ENCODE results near the gene DNAJC3. TPM values are rescaled to one million over a fixed set of nuclear protein-coding genes. Genes with fewer than 3 reads are reported as not detected.

Gene DNAJC3
- total and polyA plus RNA-seq, 4 donors, result 32.0 to 121 (median 37.1) TPM

GRCh38 chr13:95671597-95671996 is 5.3 kb upstream of the DNAJC3 start:
- 98% methylated on average over 5 of the region's 5 CpGs for WGBS
- no peak overlapping the region for H3K27ac ChIP-seq (ENCODE audit: low read depth in 1 of 2, low read length in 2 of 2)
- peaks cover 2 to 6% (median 3%) of the 10 kb centered on the region in 4 donors for H3K36me3 ChIP-seq (ENCODE audit: control insufficient read depth in 4 of 4, insufficient read depth in 3 of 4, low read depth in 1 of 4, low read length in 3 of 4)
- H3K4me1 ChIP-seq (ENCODE audit: control insufficient read depth in 4 of 4, insufficient read depth in 4 of 4, low read length in 3 of 4), result peaks cover 0 to 7% (median 1%) of the 10 kb centered on the region in 4 donors
- DNase-seq (ENCODE audit: low spot score), result no peak
- no peak overlapping the region for H3K9ac ChIP-seq (ENCODE audit: low read depth in 1 of 2, low read length in 2 of 2)
- H3K27me3 ChIP-seq (ENCODE audit: control insufficient read depth in 4 of 4, insufficient read depth in 4 of 4, low read length in 3 of 4), result no peaks in the 10 kb centered on the region
- TF ChIP-seq FOXA2 (IDR thresholded peaks at IDR 0.05), result no peak
- TF ChIP-seq, protein P1, sequence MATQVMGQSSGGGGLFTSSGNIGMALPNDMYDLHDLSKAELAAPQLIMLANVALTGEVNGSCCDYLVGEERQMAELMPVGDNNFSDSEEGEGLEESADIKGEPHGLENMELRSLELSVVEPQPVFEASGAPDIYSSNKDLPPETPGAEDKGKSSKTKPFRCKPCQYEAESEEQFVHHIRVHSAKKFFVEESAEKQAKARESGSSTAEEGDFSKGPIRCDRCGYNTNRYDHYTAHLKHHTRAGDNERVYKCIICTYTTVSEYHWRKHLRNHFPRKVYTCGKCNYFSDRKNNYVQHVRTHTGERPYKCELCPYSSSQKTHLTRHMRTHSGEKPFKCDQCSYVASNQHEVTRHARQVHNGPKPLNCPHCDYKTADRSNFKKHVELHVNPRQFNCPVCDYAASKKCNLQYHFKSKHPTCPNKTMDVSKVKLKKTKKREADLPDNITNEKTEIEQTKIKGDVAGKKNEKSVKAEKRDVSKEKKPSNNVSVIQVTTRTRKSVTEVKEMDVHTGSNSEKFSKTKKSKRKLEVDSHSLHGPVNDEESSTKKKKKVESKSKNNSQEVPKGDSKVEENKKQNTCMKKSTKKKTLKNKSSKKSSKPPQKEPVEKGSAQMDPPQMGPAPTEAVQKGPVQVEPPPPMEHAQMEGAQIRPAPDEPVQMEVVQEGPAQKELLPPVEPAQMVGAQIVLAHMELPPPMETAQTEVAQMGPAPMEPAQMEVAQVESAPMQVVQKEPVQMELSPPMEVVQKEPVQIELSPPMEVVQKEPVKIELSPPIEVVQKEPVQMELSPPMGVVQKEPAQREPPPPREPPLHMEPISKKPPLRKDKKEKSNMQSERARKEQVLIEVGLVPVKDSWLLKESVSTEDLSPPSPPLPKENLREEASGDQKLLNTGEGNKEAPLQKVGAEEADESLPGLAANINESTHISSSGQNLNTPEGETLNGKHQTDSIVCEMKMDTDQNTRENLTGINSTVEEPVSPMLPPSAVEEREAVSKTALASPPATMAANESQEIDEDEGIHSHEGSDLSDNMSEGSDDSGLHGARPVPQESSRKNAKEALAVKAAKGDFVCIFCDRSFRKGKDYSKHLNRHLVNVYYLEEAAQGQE (IDR thresholded peaks at IDR 0.05), result no peak
- no peak for TF ChIP-seq TAF1 (conservative IDR thresholded peaks at IDR 0.05)
- TF ChIP-seq, protein P2, sequence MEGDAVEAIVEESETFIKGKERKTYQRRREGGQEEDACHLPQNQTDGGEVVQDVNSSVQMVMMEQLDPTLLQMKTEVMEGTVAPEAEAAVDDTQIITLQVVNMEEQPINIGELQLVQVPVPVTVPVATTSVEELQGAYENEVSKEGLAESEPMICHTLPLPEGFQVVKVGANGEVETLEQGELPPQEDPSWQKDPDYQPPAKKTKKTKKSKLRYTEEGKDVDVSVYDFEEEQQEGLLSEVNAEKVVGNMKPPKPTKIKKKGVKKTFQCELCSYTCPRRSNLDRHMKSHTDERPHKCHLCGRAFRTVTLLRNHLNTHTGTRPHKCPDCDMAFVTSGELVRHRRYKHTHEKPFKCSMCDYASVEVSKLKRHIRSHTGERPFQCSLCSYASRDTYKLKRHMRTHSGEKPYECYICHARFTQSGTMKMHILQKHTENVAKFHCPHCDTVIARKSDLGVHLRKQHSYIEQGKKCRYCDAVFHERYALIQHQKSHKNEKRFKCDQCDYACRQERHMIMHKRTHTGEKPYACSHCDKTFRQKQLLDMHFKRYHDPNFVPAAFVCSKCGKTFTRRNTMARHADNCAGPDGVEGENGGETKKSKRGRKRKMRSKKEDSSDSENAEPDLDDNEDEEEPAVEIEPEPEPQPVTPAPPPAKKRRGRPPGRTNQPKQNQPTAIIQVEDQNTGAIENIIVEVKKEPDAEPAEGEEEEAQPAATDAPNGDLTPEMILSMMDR (IDR thresholded peaks at IDR 0.05; ENCODE audit: low read depth, low read length, missing input control), result no peak
- TF ChIP-seq, protein P3, sequence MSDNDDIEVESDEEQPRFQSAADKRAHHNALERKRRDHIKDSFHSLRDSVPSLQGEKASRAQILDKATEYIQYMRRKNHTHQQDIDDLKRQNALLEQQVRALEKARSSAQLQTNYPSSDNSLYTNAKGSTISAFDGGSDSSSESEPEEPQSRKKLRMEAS (IDR thresholded peaks at IDR 0.05), result no peak
- TF ChIP-seq YY1 (IDR thresholded peaks at IDR 0.05), result no peak
- TF ChIP-seq RXRA (IDR thresholded peaks at IDR 0.05), result no peak
- TF ChIP-seq RAD21 (IDR thresholded peaks at IDR 0.05), result no peak
- no peak for TF ChIP-seq SP1 (IDR thresholded peaks at IDR 0.05)
- no peak for TF ChIP-seq GABPA (IDR thresholded peaks at IDR 0.05 in 1 of 2, conservative IDR thresholded peaks at IDR 0.05 in 1 of 2)
- TF ChIP-seq EGR1 (IDR thresholded peaks at IDR 0.05; ENCODE audit: low read depth in 2 of 2), result no peak
- no peak for TF ChIP-seq FOXA1 (IDR thresholded peaks at IDR 0.05)
- no peak for TF ChIP-seq ZBTB33 (IDR thresholded peaks at IDR 0.05)
- TF ChIP-seq NR2F2 (IDR thresholded peaks at IDR 0.05), result no peak
- H3K4me3 ChIP-seq (ENCODE audit: low read depth in 1 of 3, low read length in 3 of 3), result peak overlapping the region in 2 of 3 donors; percentile 21 to 55
- peaks cover 15 to 51% (median 21%) of the 10 kb centered on the region in 4 donors for H3K9me3 ChIP-seq (ENCODE audit: control insufficient read depth in 4 of 4, low read length in 3 of 4)

GRCh38 chr13:95676105-95676761 is 706 bp upstream of the DNAJC3 start:
- under 1% methylated on average over 32 of the region's 32 CpGs for WGBS
- TF ChIP-seq RXRA (IDR thresholded peaks at IDR 0.05), result peak in 1 of 2 donors; percentile 6
- no peak for TF ChIP-seq SP1 (IDR thresholded peaks at IDR 0.05)
- Histone ChIP-seq H3K4me1 (ENCODE audit: control insufficient read depth in 4 of 4, insufficient read depth in 4 of 4, low read length in 3 of 4) (peaks cover 3 to 21% (median 8%) of the 10 kb centered on the region in 4 donors), H3K27ac (ENCODE audit: low read depth in 1 of 2, low read length in 2 of 2) (peak overlapping the region; percentile 93 to 97), H3K4me3 (ENCODE audit: low read depth in 1 of 3, low read length in 3 of 3) (peak overlapping the region; percentile 75 to 84 (median 84)), H3K9ac (ENCODE audit: low read depth in 1 of 2, low read length in 2 of 2) (peak overlapping the region; percentile 82 to 87), H3K27me3 (ENCODE audit: control insufficient read depth in 4 of 4, insufficient read depth in 4 of 4, low read length in 3 of 4) (no peaks in the 10 kb centered on the region), H3K9me3 (ENCODE audit: control insufficient read depth in 4 of 4, low read length in 3 of 4) (peaks cover 0 to 10% (median 7%) of the 10 kb centered on the region in 4 donors), H3K36me3 (ENCODE audit: control insufficient read depth in 4 of 4, insufficient read depth in 3 of 4, low read depth in 1 of 4, low read length in 3 of 4) (peaks cover 2 to 6% (median 3%) of the 10 kb centered on the region in 4 donors)
- no peak for DNase-seq (ENCODE audit: low spot score)

Data from liver (tissue), 9 donors.